GM12891 (cell line): ENCODE measurements around the gene ALKBH5.
A peak's percentile ranks its signal among the peaks of the same experiment; 100 is the strongest.

Experiments
- DNase-seq: peaks from one replicate; pipeline ENCODE4 v3.0.0; 2011; ENCODE audit warnings: low spot score; ENCODE audit not compliant: insufficient read length
- FAIRE-seq: peaks from 2 replicates; lab custom pipeline; 2011; peaks lifted over from hg19 to GRCh38; lab: Jason Lieb, UNC
- PAX5 ChIP-seq: IDR thresholded peaks from 2 replicates; pipeline ENCODE4 v1.6.1; 2011; ENCODE audit warnings: low read length, moderate library complexity, mild to moderate bottlenecking; ENCODE audit not compliant: insufficient read depth, severe bottlenecking
- POLR2A ChIP-seq: IDR thresholded peaks from 2 replicates; pipeline ENCODE4 v1.6.1; 2011; ENCODE audit warnings: low read depth, low read length, control low read depth
- POLR2AphosphoS5 ChIP-seq: IDR thresholded peaks from 2 replicates; pipeline ENCODE4 v1.6.1; 2011; ENCODE audit warnings: low read depth, low read length, control low read depth
- POU2F2 ChIP-seq: IDR thresholded peaks from 2 replicates; pipeline ENCODE4 v1.6.1; 2011; ENCODE audit warnings: low read depth, mild to moderate bottlenecking, control low read depth, low read length, moderate library complexity
- SPI1 ChIP-seq: IDR thresholded peaks from 2 replicates; pipeline ENCODE4 v1.6.1; 2011; ENCODE audit warnings: low read depth, low read length, control low read depth
- TAF1 ChIP-seq: IDR thresholded peaks from 2 replicates; pipeline ENCODE4 v1.6.1; 2011; ENCODE audit warnings: low read depth, low read length, control low read depth

Gene ALKBH5

DNA sequence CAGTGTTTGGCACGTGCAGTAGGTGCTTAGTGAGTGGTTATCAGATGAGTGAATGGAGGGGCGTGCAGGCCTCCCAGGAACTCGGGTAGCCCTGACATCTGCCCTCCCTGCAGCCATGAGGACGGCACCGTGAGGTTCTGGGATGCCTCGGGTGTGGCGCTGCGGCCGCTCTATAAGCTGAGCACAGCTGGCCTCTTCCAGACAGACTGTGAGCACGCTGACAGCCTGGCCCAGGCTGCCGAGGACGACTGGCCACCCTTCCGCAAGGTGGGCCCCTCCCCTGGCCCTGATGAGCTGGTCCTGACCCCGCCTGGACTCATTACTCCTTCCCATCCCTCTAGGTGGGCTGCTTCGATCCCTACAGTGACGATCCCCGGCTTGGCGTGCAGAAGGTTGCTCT lies 52.9 kb downstream of the ALKBH5 start:
- no peak for TF ChIP-seq PAX5
- FAIRE-seq: no peak
- no peak for DNase-seq

DNA sequence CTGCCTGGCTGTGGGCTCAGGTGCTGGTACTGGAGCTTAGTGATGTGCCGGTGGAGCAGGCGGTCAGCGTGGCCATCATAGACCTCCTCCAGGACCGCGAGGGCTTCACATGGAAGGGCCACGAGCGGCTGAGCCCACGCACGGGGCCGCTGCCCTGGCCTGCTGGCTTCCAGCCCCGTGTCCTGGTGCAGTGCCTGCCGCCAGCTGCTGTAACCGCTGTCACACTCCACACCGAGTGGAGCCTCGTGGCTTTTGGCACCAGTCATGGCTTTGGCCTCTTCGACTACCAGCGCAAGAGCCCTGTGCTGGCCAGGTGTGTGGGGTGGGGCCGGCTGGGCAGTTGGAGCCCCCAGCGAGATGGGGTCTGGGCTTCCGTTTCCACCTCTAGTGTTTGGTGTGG lies 53.8 kb downstream of the ALKBH5 start:
- DNase-seq: no peak
- no peak for TF ChIP-seq SPI1
- no peak for TF ChIP-seq POLR2AphosphoS5
- no peak for TF ChIP-seq PAX5
- TF ChIP-seq TAF1: no peak
- no peak for TF ChIP-seq POU2F2
- TF ChIP-seq POLR2A: no peak
- no peak for FAIRE-seq

- TF ChIP-seq POU2F2 (no peak), PAX5 (no peak), TAF1 (no peak), SPI1 (no peak), POLR2A (no peak), POLR2AphosphoS5 (no peak)
- FAIRE-seq (no peak), DNase-seq (no peak)
Measured at GRCh38 chr17:18238299-18238698, 54.7 kb downstream of the ALKBH5 start.

DNA sequence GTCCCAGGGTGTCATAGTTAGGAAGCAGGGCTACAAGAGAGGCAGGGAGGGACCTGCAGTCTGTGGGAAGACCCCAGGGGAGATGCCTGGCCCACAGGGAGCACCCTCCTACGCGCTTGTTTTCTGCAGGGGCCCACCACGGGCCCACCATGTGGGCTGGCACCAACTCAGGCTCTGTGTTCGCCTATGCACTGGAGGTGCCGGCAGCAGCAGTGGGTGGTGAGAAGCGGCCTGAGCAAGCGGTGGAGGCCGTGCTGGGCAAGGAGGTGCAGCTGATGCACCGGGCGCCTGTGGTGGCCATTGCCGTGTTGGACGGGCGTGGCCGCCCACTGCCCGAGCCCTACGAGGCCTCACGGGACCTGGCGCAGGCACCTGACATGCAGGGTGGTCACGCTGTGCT lies 56.8 kb downstream of the ALKBH5 start:
- no peak for TF ChIP-seq PAX5
- no peak for TF ChIP-seq TAF1
- no peak for TF ChIP-seq POU2F2
- TF ChIP-seq POLR2A: no peak
- TF ChIP-seq POLR2AphosphoS5: no peak
- no peak for TF ChIP-seq SPI1
- FAIRE-seq (no peak), DNase-seq (no peak)

DNA sequence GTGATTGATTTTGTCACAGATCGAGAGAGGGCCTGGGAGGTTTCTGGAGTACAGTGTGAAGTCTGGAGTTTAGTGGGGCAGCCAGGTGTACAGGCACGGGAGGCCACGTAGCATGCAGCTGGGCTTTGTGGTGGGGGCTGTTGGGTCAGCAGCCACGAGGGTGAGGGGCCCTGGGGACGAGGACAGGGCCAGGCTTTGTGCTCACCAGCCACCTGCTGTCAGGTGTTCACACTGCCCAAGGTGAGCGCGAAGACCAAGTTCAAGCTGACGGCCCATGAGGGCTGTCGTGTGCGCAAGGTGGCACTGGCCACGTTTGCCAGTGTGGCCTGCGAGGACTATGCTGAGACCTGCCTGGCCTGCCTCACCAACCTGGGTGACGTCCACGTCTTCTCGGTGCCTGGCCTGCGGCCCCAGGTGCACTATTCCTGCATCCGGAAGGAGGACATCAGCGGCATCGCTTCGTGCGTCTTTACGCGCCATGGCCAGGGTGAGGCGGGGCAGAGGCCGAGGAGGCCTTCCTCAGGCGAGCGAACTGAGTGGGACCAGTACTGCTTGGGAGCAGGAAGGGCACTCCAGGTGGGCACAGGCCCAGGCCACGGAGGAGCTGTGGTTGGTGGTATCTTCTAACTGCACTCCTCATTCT lies 57.7 kb downstream of the ALKBH5 start:
- DNase-seq (no peak), FAIRE-seq (peak; percentile 38)
- TF ChIP-seq POLR2AphosphoS5 (no peak), POU2F2 (no peak), TAF1 (no peak), POLR2A (no peak), PAX5 (no peak), SPI1 (no peak)

GRCh38 chr17:18245038-18245776 lies 61.6 kb downstream of the ALKBH5 start:
- no peak for DNase-seq
- FAIRE-seq: no peak
- TF ChIP-seq PAX5: no peak
- TF ChIP-seq SPI1: no peak
- TF ChIP-seq TAF1: no peak
- no peak for TF ChIP-seq POLR2AphosphoS5

DNA sequence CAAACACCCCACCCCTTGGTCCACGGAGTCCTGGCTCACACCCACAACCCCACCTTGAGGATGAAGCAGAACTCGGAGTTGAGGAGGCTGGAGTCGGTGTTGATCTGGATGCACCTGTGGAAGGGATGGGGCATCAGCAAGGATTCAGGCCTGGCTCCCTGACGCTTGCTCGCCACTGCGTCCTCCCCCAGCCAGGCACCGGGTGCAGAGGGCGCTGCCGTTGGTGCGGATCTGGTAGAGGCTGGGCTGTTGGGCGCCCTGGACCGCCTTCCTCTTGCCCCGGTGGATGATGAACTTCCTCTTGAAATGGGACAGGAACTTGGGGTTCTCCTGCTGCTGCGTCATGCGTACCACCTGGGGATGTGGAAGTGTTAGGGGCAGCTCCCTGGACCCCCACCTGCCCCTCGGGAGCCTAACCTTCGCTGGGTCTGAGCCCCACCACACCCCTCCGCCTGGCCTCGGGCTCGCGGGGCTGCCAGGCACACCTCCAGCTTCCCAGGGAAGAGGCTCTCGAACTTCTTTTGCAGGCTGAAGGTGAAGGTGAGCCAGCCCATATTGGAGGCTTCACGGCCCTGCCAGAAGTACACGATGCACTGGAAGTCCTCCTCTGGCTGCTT lies 62.6 kb downstream of the ALKBH5 start:
- no peak for FAIRE-seq
- no peak for TF ChIP-seq TAF1
- no peak for TF ChIP-seq PAX5
- no peak for TF ChIP-seq POU2F2
- no peak for TF ChIP-seq POLR2A
- no peak for TF ChIP-seq SPI1
- TF ChIP-seq POLR2AphosphoS5: no peak

GRCh38 chr17:18246880-18247612 lies 63.4 kb downstream of the ALKBH5 start:
- DNase-seq: peak; percentile 87
- no peak for FAIRE-seq
- no peak for TF ChIP-seq POU2F2
- TF ChIP-seq POLR2A: no peak
- TF ChIP-seq TAF1: no peak
- TF ChIP-seq PAX5: no peak
- no peak for TF ChIP-seq SPI1
- TF ChIP-seq POLR2AphosphoS5: no peak

More for the DNA sequence above, 62.6 kb downstream of the ALKBH5 start:
- DNase-seq: no peak

DNA sequence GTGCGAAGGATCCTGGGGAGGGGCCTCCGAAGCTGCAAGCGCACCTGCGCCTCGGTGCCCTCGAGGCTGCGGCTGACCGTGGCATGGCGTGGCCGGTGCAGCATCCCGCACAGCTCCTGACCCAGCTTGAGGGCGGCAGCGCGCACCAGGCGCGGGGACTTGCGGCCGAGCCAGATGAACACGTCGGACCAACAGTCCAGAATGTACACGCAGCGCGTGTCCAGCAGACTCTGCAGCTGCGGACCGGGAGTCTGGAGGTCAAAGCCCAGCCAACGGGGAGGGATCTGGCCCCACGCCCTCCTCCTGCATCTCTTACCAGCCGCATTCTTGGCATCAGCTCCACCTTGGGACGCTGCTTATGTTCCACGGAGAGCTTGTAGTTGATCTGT lies 64.0 kb downstream of the ALKBH5 start:
- DNase-seq: no peak
- TF ChIP-seq POLR2AphosphoS5: no peak
- TF ChIP-seq POLR2A: no peak
- no peak for TF ChIP-seq SPI1
- TF ChIP-seq POU2F2: no peak
- no peak for TF ChIP-seq TAF1
- no peak for TF ChIP-seq PAX5
- FAIRE-seq: no peak
